Measurements from ENCODE around the gene DIPK1C. TPM values are rescaled to one million over a fixed set of nuclear protein-coding genes. Genes with fewer than 3 reads are reported as not detected.

Gene DIPK1C
- total RNA-seq, 4 donors from 2014 or later, result 0.16 to 0.27 TPM; not detected in 2

- Histone ChIP-seq H3K4me3 (no peak overlapping the region), H3K4me1 (peaks cover 4 to 15% (median 10%) of the 10 kb centered on the region in 4 donors), H3K27ac (no peak overlapping the region), H3K27me3 (peaks cover 62% of the 10 kb centered on the region), H3K36me3 (no peaks in the 10 kb centered on the region), H3K9me3 (no peaks in the 10 kb centered on the region)
- 91 to 100% methylated on average over 2 to 10 of the region's 10 CpGs for WGBS, 2 donors (ENCODE audit: low coverage in 1 of 2)
- TF ChIP-seq EP300 (IDR thresholded peaks at IDR 0.05; ENCODE audit: low read depth), result no peak
- no peak for TF ChIP-seq POLR2A (IDR thresholded peaks at IDR 0.05)
- TF ChIP-seq POLR2AphosphoS5 (IDR thresholded peaks at IDR 0.05), result no peak
- TF ChIP-seq, protein P1, sequence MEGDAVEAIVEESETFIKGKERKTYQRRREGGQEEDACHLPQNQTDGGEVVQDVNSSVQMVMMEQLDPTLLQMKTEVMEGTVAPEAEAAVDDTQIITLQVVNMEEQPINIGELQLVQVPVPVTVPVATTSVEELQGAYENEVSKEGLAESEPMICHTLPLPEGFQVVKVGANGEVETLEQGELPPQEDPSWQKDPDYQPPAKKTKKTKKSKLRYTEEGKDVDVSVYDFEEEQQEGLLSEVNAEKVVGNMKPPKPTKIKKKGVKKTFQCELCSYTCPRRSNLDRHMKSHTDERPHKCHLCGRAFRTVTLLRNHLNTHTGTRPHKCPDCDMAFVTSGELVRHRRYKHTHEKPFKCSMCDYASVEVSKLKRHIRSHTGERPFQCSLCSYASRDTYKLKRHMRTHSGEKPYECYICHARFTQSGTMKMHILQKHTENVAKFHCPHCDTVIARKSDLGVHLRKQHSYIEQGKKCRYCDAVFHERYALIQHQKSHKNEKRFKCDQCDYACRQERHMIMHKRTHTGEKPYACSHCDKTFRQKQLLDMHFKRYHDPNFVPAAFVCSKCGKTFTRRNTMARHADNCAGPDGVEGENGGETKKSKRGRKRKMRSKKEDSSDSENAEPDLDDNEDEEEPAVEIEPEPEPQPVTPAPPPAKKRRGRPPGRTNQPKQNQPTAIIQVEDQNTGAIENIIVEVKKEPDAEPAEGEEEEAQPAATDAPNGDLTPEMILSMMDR (IDR thresholded peaks at IDR 0.05), result no peak
- in situ Hi-C loops (cut with MboI; ENCODE audit: low pct_ligation_motif_present in 1 of 4, low pct_unique_long_range_greater_than_20kb in 1 of 4, low sequenced_read_pairs in 3 of 4) (loop anchor here in 1 of 4 donors (25.0 kb wide), 1 partner anchor 107 kb away; no protein-coding TSS in a partner anchor), intact Hi-C loops (cut with DNase I; ENCODE audit: low total_unique reads) (no loop called here)
- DNase-seq, result no peak
Measured at GRCh38 chr18:74455386-74455785, 1.7 kb downstream of the DIPK1C start.

DNA sequence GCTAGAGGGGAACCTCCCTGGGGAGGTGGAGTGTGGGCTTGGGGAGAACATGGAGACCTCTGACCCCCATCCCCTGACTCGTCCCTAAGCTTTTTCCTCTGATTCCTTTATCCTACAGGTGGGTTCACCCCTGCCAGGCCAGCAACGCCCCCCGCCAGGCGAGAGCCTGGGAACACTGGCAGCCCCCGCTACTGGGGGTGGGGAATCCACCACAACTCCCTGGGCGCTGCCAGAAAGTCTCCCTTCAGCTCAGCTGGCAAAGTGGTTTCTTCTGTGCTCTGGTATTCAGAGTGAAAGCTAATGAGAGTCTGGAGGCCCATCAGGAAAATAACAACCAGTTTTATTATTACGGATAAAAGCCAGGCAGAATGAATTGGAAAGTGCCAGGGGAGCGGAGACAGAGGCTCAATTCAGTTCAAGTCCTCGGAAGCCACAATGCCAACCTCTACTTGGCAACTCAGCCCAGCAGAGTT lies 2.8 kb downstream of the DIPK1C start:
- WGBS, 2 donors (ENCODE audit: low coverage in 1 of 2), result 85 to 100% methylated on average over 2 to 9 of the region's 9 CpGs
- in situ Hi-C loops (cut with MboI; ENCODE audit: low pct_ligation_motif_present in 1 of 4, low pct_unique_long_range_greater_than_20kb in 1 of 4, low sequenced_read_pairs in 3 of 4) (loop anchor here in 1 of 4 donors (25.0 kb wide), 1 partner anchor 108 kb away; no protein-coding TSS in a partner anchor), intact Hi-C loops (cut with DNase I; ENCODE audit: low total_unique reads) (no loop called here)
- peaks cover 54% of the 10 kb centered on the region for H3K27me3 ChIP-seq
- no peak overlapping the region for H3K4me3 ChIP-seq
- H3K27ac ChIP-seq, result no peak overlapping the region
- TF ChIP-seq EP300 (IDR thresholded peaks at IDR 0.05; ENCODE audit: low read depth), result no peak
- no peak for TF ChIP-seq POLR2A (IDR thresholded peaks at IDR 0.05)
- no peak for TF ChIP-seq POLR2AphosphoS5 (IDR thresholded peaks at IDR 0.05)
- TF ChIP-seq, protein P1 (IDR thresholded peaks at IDR 0.05), result no peak
- H3K9me3 ChIP-seq, result no peaks in the 10 kb centered on the region
- H3K36me3 ChIP-seq, result no peaks in the 10 kb centered on the region
- peaks cover 4 to 15% (median 10%) of the 10 kb centered on the region in 4 donors for H3K4me1 ChIP-seq
- no peak for DNase-seq

DNA sequence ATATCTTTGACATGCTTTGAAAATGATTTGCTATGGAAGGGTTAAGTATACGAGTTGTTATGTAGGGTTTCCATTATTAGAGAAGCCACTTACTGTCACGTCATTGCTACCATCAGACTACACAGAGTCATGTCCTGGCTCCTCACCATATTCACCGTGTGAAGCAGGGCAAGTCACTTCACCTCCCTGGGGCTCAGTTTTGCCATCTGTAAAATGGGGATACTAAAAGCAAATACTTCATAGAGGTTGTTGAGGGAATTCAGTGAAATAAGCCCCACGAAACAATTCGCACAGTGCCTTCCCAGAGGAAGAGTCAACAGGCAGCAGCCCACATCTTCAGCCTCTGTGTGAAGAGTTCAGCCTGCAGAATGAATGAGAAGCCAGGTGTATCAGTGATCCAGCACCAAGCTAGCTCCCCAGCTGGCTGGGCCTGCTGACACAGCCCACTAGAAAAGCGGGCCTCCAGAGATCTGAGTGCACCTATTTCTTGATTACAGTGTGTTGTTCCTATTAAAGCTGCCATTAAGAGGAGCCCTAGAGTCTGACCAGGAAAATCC lies 3.4 kb downstream of the DIPK1C start:
- in situ Hi-C loops (cut with MboI; ENCODE audit: low pct_ligation_motif_present in 1 of 4, low pct_unique_long_range_greater_than_20kb in 1 of 4, low sequenced_read_pairs in 3 of 4) (loop anchor here in 1 of 4 donors (25.0 kb wide), 1 partner anchor 109 kb away; no protein-coding TSS in a partner anchor), intact Hi-C loops (cut with DNase I; ENCODE audit: low total_unique reads) (no loop called here)
- TF ChIP-seq, protein P1 (IDR thresholded peaks at IDR 0.05), result no peak
- TF ChIP-seq POLR2A (IDR thresholded peaks at IDR 0.05), result no peak
- no peak for TF ChIP-seq EP300 (IDR thresholded peaks at IDR 0.05; ENCODE audit: low read depth)
- no peak for TF ChIP-seq POLR2AphosphoS5 (IDR thresholded peaks at IDR 0.05)
- no peak overlapping the region for H3K27ac ChIP-seq
- H3K27me3 ChIP-seq, result peaks cover 54% of the 10 kb centered on the region
- no peaks in the 10 kb centered on the region for H3K36me3 ChIP-seq
- H3K9me3 ChIP-seq, result no peaks in the 10 kb centered on the region
- H3K4me3 ChIP-seq, result no peak overlapping the region
- peaks cover 4 to 15% (median 10%) of the 10 kb centered on the region in 4 donors for H3K4me1 ChIP-seq
- no peak for DNase-seq
- WGBS, 2 donors (ENCODE audit: low coverage in 1 of 2), result 90% methylated on average over 6 of the region's 6 CpGs; no CpG with 5 or more reads in 1 of the 2 donors

GRCh38 chr18:74453016-74453566 lies 4.0 kb downstream of the DIPK1C start:
- no peak for TF ChIP-seq POLR2AphosphoS5 (IDR thresholded peaks at IDR 0.05)
- no peak for TF ChIP-seq EP300 (IDR thresholded peaks at IDR 0.05; ENCODE audit: low read depth)
- 70% methylated on average over 7 of the region's 7 CpGs; no CpG with 5 or more reads in 1 of the 2 donors for WGBS, 2 donors (ENCODE audit: low coverage in 1 of 2)
- in situ Hi-C loops (cut with MboI; ENCODE audit: low pct_ligation_motif_present in 1 of 4, low pct_unique_long_range_greater_than_20kb in 1 of 4, low sequenced_read_pairs in 3 of 4), result loop anchor here in 1 of 4 donors (25.0 kb wide), 1 partner anchor 109 kb away; no protein-coding TSS in a partner anchor
- Histone ChIP-seq H3K27me3 (peaks cover 50% of the 10 kb centered on the region), H3K9me3 (no peaks in the 10 kb centered on the region), H3K4me3 (no peak overlapping the region), H3K4me1 (peaks cover 4 to 15% (median 10%) of the 10 kb centered on the region in 4 donors), H3K36me3 (no peaks in the 10 kb centered on the region), H3K27ac (no peak overlapping the region)
- no peak for DNase-seq
- intact Hi-C loops (cut with DNase I; ENCODE audit: low total_unique reads), result no loop called here

Data from transverse colon (tissue), 4 donors.